Upper lobe of left lung (tissue), 4 donors: ENCODE measurements around the gene TMC7.

ENCODE experiments used
- CTCF ChIP-seq, 6 experiments: fragments of 450-650 bp in 4 of 6; fragments of 200-600 bp in 2 of 6; sonication (generic) in 2 of 6; IDR thresholded peaks; one replicate each; pipeline ENCODE4 v1.5.1; 2016 to 2019; ENCODE audit warnings: antibody characterized with exemption in 6 of 6
- POLR2A ChIP-seq, 4 donors: fragments of 450-650 bp; IDR thresholded peaks; one replicate each; pipeline ENCODE4 v1.5.1; 2016 to 2017; ENCODE audit warnings: antibody characterized with exemption in 4 of 4, mild to moderate bottlenecking in 2 of 4
- POLR2AphosphoS5 ChIP-seq, 2 donors: sonication (generic); formaldehyde crosslinking; IDR thresholded peaks; one replicate each; pipeline ENCODE4 v1.5.1; 2017; ENCODE audit warnings: antibody characterized with exemption in 2 of 2

- TF ChIP-seq CTCF (IDR thresholded peaks at IDR 0.05) (no peak), POLR2AphosphoS5 (IDR thresholded peaks at IDR 0.05) (no peak), POLR2A (IDR thresholded peaks at IDR 0.05) (no peak)
Measured at GRCh38 chr16:19104607-19105006, 120.9 kb downstream of the TMC7 start.
